Frontal cortex (tissue), 4 donors: ENCODE results near the gene CACNA2D3. TPM values are rescaled to one million over a fixed set of nuclear protein-coding genes. Genes with fewer than 3 reads are reported as not detected.

Source experiments
- DNase-seq, 2 donors: peaks; one replicate each; pipeline ENCODE4 v3.0.0; 2012; ENCODE audit warnings: low spot score in 2 of 2
- FAIRE-seq: peaks from 2 replicates; lab custom pipeline; 2012; peaks lifted over from hg19 to GRCh38; lab: Jason Lieb, UNC
- total RNA-seq: library from RNA; depleted of rRNA; stranded (reverse); fragments of >200 nt; gene quantifications from one replicate; pipeline ENCODE4 v1.2.3, GENCODE V29; 2014
- donor health status: control.
- donor health status: control.
- donor health status: control.

Gene CACNA2D3
- total RNA-seq, 1 donor from 2014 or later: 30.6 TPM

GRCh38 chr3:54165865-54166264 lies 43.5 kb downstream of the CACNA2D3 start:
- no peak for DNase-seq

GRCh38 chr3:54167999-54168398 lies 45.6 kb downstream of the CACNA2D3 start:
- DNase-seq (no peak), FAIRE-seq (no peak)

More at GRCh38 chr3:54165865-54166264, 43.5 kb downstream of the CACNA2D3 start:
- FAIRE-seq: no peak

- FAIRE-seq (no peak), DNase-seq (no peak)
Observed at GRCh38 chr3:54168451-54168850, 46.1 kb downstream of the CACNA2D3 start.

- no peak for DNase-seq
- FAIRE-seq: no peak
Observed at GRCh38 chr3:54169524-54169923, 47.2 kb downstream of the CACNA2D3 start.

- no peak for FAIRE-seq
Observed at GRCh38 chr3:54171509-54171908, 49.2 kb downstream of the CACNA2D3 start.

GRCh38 chr3:54171951-54172350 lies 49.6 kb downstream of the CACNA2D3 start:
- no peak for DNase-seq

More at GRCh38 chr3:54171509-54171908, 49.2 kb downstream of the CACNA2D3 start:
- no peak for DNase-seq

GRCh38 chr3:54173371-54173770 lies 51.0 kb downstream of the CACNA2D3 start:
- DNase-seq: no peak
- FAIRE-seq: no peak

More at GRCh38 chr3:54171951-54172350, 49.6 kb downstream of the CACNA2D3 start:
- no peak for FAIRE-seq

- DNase-seq (no peak), FAIRE-seq (no peak)
Observed at GRCh38 chr3:54176106-54176505, 53.8 kb downstream of the CACNA2D3 start.

- DNase-seq: no peak
- FAIRE-seq: no peak
Observed at GRCh38 chr3:54177816-54178215, 55.5 kb downstream of the CACNA2D3 start.

GRCh38 chr3:54178376-54178775 lies 56.0 kb downstream of the CACNA2D3 start:
- FAIRE-seq (no peak), DNase-seq (no peak)

- FAIRE-seq (no peak), DNase-seq (no peak)
Observed at GRCh38 chr3:54180921-54181320, 58.6 kb downstream of the CACNA2D3 start.

GRCh38 chr3:54182242-54182641 lies 59.9 kb downstream of the CACNA2D3 start:
- FAIRE-seq: no peak
- no peak for DNase-seq

- no peak for FAIRE-seq
- DNase-seq: no peak
Observed at GRCh38 chr3:54185740-54186139, 63.4 kb downstream of the CACNA2D3 start.

GRCh38 chr3:54188176-54188791 lies 65.9 kb downstream of the CACNA2D3 start:
- DNase-seq (no peak), FAIRE-seq (no peak)

- DNase-seq: no peak
- no peak for FAIRE-seq
Observed at GRCh38 chr3:54191220-54191619, 68.9 kb downstream of the CACNA2D3 start.

GRCh38 chr3:54192026-54192425 lies 69.7 kb downstream of the CACNA2D3 start:
- FAIRE-seq (no peak), DNase-seq (no peak)

GRCh38 chr3:54193093-54193492 lies 70.7 kb downstream of the CACNA2D3 start:
- no peak for DNase-seq

GRCh38 chr3:54196360-54196991 lies 74.1 kb downstream of the CACNA2D3 start:
- FAIRE-seq: no peak
- no peak for DNase-seq

More at GRCh38 chr3:54193093-54193492, 70.7 kb downstream of the CACNA2D3 start:
- no peak for FAIRE-seq

- DNase-seq (no peak), FAIRE-seq (no peak)
Observed at GRCh38 chr3:54197509-54197908, 75.2 kb downstream of the CACNA2D3 start.

- FAIRE-seq: no peak
- no peak for DNase-seq
Observed at GRCh38 chr3:54198556-54198955, 76.2 kb downstream of the CACNA2D3 start.

GRCh38 chr3:54202054-54202453 lies 79.7 kb downstream of the CACNA2D3 start:
- DNase-seq (no peak), FAIRE-seq (no peak)
